HG03457 (cell line): ENCODE results near the gene COA1.
"Not testable (repeated sequence)": the region's sequence is repeated elsewhere in the genome, so short reads cannot be mapped to it uniquely, and the experiment has no call there.

Experiments
- ATAC-seq: cut with Tn5 transposase; IDR thresholded peaks from one replicate; pipeline ENCODE4 v1.9.1; 2021; ENCODE audit warnings: moderate number of reproducible peaks; ENCODE audit not compliant: unreplicated experiment

COA1 gene, protein sequence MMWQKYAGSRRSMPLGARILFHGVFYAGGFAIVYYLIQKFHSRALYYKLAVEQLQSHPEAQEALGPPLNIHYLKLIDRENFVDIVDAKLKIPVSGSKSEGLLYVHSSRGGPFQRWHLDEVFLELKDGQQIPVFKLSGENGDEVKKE

DNA sequence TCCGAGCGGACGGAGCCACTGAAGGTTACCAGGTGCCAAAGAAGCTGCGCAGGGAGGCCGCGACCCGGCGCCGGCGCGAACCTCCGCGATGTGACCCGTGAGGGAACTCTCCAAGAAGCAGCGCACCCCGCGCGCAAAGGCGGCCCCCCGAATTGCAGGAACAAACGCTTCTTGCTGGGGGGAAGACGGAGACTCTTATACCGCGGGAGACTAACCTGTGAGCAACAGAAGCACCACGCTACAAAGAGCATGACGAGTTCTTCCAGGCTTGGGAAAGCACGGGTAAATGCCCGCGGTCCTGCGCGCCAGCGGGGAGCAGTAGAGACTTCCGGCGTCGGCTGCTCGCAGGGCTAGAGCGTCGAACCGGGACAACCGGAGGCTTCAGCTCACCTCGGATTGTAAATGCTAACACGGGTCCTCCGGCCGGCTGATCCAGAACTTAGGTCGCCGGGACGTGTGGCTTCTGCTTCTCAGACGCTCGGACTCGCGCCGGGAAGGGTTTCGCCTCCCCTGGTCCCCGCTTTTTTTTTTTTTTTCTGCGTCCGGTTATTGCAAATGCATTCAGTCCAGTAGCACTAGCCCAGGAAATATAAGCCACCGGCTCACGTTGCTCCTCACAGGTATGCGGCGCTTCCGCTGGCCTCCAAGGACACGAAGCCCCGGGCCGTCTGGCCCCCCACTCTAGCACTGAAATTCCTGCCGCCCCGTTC is at the start of gene COA1:
TSS of gene COA1 (minus strand) at position 310 of the 710 bp plus-strand sequence. CDS start 80,909 bp downstream, outside the sequence.
- ATAC-seq = peak; percentile 71

DNA sequence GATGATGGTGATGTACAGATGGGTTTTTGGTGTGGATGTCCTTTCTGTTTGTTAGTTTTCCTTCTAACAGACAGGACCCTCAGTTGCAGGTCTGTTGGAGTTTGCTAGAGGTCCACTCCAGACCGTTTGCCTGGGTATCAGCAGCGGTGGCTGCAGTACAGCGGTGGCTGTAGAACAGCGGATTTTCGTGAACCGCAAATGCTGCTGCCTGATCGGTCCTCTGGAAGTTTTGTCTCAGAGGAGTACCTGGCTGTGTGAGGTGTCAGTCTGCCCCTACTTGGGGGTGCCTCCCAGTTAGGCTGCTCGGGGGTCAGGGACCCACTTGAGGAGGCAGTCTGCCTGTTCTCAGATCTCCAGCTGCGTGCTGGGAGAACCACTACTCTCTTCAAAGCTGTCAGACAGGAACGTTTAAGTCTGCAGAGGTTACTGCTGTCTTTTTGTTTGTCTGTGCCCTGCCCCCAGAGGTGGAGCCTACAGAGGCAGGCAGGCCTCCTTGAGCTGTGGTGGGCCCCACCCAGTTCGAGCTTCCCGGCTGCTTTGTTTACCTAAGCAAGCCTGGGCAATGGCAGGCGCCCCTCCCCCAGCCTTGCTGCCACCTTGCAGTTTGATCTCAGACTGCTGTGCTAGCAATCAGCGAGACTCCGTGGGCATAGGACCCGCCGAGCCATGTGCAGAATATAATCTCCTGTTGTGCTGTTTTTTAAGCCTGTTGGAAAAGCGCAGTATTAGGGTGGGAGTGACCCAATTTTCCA is 49.1 kb upstream of the COA1 start:
- ATAC-seq = not testable (repeated sequence)

DNA sequence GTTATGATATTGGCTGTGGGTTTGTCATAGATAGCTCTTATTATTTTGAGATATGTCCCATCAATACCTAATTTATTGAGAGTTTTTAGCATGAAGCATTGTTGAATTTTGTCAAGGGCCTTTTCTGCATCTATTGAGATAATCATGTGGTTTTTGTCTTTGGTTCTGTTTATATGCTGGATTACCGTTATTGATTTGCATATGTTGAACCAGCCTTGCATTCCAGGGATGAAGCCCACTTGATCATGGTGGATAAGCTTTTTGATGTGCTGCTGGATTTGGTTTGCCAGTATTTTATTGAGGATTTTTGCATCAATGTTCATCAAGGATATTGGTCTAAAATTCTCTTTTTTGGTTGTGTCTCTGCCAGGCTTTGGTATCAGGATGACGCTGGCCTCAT is 45.9 kb upstream of the COA1 start:
- not testable (repeated sequence) for ATAC-seq

DNA sequence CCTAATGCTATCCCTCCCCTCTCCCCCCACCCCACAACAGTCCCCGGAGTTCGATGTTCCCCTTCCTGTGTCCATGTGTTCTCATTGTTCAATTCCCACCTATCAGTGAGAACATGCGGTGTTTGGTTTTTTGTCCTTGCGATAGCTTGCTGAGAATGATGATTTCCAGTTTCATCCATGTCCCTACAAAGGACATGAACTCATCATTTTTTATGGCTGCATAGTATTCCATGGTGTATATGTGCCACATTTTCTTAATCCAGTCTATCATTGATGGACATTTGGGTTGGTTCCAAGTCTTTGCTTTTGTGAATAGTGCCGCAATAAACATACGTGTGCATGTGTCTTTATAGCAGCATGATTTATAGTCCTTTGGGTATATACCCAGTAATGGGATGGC is 43.9 kb upstream of the COA1 start:
- ATAC-seq = not testable (repeated sequence)

DNA sequence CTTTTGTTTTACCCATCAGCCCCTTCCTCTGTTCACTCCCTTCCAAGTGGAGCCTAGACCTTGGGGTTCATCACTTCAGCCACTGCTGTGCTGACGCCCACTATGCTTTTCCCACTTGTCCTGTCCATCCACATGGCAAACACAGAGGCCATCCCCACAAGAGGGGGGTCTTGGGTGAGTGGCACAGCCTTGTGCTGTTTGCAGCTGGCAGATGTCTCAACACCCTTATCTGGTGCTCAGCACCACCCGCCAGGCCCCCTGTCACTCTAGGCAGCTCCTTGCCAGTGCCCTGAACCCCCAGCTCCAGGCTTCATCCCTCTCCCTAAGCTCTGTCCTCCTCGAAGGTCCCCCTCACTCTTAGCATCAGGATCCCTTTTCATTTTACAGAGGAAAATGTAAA is 42.2 kb upstream of the COA1 start:
- no peak for ATAC-seq

DNA sequence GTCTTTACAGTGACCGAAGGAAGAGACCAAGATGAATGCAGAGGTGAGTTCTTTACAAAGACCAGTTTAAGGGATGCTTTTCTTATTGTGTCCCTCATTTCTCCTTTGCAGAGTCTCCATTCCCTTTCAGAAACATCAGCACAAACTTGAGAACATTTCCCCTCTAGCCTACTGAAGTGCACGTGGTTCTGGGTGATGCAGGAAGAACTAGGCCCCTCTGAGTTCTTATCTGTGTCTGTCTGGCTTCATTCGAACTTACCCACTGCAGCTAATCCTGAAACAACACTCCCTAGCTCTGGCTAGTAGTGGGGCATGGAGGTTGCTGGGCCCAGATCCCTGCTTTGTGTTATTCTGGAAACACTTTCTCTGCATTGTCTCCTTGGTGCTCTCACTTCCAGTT is 41.8 kb upstream of the COA1 start:
- ATAC-seq = no peak

DNA sequence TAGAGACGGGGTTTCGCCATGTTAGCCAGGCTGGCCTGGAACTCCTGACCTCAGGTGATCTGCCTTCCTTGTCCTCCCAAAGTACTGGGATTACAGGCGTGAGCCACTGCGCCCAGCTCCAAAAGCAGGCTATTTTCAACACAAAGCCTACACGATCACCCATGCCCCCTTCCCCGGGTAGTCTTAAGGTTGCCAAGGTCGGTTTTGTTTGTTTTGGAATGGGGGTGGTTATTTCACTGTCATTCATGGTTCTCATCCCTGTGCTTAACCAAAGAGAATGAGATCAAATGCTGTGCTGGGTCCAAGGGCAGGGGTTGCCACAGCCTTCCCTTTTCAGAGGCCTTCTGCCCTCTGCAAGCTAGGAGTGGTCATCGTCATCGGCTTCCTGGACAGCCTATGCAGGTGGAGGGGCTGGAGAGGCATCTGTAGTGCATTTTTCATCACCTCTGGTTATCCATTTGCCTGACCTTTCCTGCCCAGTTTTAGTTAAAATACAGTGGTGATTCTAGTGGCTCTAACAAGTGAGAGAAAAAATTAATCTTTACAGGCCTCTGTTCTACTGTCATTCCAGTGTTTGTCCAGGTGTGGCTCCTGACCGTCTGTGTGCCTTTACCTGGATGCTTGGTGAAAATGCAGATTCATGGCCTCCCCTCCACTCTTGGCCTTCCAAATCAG is 40.6 kb upstream of the COA1 start:
- ATAC-seq = no peak

DNA sequence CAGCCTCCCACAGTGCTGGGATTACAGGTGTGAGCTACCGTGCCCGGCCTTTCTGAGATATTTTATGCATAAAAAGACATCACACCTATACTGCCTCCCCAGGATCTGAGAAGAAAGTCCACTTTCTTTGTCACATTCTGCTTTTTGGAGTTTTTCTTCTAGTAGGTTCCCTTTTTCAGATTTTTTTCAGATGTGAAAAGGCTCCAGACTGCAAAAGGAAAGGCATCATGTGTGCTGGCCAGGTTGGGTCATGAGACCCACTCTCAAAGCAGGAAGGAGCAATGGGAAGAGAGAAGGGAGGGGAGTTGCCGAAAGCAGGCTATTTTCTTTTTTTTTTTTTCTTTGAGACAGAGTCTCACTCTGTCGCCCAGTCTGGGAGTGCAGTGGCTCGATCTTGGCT is 40.0 kb upstream of the COA1 start:
- no peak for ATAC-seq

DNA sequence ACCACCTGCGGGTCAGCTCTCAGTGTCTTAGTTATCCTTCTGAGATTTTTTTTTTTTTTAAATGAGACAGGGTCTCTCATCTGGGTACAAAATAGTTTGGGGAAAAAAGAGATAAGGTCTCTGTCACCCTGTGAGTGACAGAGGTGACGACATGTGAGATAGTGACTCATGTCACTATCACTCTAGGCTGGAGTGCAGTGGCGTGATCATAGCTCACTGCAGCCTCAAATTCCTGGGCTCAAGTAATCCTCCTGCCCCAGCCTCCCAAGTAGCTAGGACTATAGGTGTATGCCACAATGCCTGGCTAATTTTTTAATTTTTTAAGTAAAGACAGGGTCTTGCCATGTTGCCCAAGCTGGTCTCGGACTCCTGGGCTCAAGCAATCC is 39.6 kb upstream of the COA1 start:
- no peak for ATAC-seq

DNA sequence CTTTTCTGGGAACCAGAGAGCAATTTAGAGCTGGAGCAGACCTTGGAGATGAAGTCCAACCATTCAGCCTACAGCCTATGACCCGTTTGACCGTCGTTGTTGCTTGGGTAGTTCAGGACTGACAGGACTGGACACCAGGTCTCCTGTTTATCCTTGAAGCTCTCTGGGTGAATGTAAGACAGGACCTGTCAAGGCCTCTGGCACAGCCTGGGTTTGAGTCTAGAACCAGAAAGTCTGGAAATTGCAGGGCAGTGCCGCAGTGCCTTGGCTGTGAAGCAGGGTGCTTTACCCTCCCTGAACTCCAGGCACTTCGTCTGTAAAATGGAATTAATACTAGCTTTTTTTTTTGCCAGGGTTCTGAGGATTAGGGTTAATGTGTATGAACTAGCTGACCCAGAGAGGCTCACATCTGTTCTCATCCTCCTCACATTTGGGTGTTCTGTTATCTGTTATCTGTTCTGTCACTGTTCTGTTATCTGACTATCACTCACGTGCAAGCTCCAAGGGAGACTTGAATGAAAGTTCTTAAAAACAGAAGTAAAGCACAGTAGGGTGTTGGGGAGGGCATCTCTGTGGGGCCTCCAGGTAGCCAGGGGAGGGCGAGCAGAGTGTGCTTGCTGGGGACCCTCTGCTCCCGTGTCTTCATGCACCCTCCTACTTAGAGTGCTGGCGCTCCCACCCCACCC is 39.0 kb upstream of the COA1 start:
- ATAC-seq = no peak

DNA sequence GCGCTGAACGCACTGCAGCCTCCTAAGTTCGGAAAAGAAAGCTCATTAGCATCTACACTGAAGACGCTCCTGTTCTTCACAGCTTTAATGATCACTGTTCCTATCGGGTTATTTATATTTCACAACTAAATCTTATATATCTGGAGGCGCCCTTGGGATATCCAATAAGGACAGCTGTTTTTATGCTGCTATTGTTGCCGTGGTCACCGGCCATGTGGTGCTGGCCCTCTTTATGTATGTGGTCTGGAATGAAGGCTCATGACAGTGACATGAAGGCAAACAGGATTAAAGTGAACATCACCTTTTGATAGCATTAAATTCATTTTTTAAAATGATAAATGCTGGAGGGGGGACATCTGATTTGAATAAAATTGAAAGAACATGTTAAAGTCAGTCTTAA is 38.0 kb upstream of the COA1 start:
- ATAC-seq = no peak

DNA sequence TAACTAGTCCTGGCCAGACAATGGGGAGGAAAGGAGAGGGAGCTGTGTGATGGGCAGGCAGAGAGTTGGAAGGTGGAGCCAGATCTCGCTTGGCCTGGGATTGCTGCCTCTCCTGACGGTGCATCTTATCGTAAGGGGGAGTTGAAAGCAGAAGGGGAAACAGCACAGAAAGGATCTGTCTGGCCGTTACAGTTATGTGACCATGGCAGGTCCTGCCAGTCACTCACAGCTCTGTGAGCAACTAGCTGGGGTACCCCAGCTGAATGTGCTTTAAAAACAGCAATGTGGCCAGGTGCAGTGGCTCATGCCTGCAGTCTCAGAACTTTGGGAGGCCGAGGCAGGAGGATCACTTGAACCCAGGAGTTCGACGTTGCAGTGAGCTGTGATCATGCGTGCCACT is 37.2 kb upstream of the COA1 start:
- ATAC-seq = no peak

DNA sequence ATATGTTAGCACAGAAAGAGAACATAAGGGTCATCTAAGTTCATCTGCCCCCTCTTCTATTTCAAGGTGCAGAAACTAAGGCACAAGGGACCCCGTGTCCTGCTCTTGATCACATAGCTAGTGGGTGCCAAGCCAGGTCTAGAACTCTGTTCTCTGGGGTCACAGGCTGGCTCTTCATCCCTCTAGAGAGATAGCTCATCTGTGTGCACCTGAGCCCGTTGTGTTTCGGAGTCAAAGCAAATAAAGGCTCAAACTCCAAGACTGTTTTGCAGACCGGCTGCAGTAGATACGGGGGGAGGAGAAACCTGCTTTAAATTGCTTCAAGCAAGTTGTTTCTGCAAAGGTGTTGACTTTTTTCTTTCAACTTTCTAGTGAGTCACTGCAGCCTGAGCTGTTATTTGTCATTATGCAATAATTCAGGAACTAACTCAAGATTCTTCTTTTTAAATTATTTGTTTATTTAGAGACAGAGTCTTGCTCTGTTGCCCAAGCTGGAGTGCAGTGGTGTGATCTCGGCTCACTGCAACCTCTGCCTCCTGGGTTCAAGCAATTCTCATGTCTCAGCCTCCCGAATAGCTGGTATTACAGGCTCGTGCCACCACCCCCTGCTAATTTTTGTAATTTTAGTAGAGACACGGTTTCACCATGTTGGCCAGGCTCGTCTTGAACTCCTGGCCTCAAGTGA is 35.6 kb upstream of the COA1 start:
- ATAC-seq = no peak

DNA sequence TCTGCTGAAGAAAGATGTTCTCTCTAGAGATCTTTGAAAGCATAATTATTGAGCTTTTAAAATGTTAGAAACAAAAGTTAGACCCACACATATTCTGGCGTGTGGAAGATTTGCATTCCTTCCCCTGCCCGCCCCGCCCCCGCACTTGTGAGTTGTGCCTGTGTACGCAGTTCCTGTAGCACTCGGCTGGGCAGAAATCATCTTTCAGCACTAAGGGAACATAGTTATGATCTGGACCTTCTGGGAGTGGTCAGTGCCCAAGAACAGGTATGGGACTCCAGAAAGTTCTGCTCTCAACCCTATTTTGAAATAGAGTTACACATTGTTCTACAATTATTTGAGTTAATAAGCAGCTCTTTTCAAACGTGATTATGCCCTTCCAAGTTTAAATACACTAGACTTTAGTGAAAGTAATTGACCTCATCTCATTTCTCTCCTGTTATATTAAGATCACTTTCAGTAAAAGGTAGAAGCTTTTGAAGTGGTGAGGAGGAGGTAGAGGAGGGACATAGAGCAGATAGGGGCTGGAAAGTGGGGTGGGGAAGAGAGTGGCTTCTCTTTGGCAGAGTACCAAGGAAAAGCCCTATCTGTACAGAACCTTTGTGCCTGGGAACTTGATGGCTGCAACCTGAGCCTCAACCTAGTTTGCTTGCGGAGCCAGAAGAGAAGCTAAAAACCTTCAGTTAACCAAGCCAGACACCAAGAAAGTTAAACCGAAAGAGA is 34.9 kb upstream of the COA1 start:
- no peak for ATAC-seq

DNA sequence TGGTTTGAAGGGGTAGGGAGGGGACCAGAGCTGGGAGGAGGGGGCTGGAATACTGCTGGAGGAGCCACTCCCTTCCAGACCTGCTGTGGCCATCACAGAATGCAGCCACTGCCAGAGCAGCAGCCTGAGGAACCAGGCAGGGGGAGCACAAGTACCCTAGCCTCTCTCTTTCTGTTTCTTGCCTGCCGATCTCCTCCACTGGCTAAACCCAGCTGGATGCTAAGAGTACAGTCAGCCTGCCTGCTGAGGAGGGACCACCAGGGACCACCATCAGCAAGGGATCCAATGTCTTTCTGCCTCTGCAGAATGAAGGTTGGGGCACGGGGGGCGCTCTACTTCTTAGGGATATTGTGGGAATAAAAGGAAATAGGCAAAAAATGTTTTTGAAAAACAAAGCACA is 33.9 kb upstream of the COA1 start:
- ATAC-seq = no peak

DNA sequence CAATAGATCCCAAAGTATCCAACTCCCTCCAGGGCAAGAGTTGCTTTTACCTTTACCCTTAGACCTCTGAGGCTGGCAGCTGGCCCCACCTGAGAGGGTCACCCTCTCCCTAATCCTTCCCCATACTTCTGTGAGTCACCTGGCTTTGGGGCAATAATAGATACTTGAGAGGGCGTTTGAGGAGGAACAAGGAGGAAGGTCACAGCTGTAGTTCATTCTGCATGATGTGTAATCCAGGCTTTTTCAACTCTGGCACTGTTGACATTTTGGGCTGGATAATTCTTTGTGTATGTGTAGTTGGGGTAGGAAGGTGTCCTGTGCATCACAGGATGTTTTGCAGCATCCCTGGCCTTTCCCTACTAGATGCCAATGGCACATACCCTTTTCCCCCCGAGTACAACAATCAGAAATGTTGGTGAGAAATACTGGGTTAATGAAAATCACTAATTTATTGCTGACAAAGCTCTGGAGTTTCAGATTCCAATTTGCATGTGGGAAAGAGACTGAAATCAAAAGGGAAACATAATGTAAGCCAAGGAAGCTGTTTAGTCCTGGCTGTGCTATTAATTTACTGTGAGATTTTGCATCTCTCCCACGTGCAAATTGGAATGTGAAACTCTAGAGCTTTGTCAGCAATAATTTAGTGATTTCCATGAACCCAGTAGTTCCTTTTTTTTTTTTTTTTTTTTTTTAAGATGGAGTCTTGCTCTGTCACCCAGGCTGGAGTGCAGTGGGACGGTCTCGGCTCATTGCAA is 32.8 kb upstream of the COA1 start:
- no peak for ATAC-seq

DNA sequence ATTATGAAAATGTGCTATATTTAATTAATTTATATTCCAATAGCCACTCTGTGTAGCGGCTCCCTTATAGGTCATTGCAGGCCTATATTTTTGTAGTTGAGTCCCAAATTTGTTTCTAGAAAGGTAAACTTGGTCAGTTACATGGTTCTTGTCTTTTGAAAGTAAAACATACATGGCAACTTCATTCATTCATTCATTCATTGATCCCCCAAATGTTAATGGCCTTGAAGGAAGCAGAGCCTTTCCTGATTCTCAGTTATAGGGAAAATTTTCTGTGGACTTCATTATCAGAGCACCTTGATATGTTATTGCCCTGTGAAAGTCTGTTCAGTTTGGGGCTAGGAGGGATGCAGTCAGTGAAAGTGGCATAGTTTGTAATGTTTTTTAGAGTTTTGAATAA is 32.1 kb upstream of the COA1 start:
- ATAC-seq = no peak

DNA sequence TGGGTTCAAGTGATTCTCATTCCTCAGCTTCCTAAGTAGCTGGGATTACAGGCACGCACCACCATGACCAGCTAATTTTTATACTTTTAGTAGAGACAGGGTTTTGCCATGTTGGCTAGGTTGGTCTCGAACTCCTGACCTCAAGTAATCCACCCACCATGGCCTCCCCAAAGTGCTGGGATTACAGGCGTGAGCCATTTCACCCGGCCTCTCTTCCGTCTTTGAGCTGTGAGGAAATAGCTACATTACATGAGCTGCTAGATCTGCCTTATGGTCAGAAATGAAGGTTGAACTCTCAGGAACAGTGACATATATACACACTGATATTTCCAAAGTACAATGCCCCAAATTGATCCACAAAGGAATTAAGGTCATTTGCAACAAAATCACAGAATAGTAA is 31.5 kb upstream of the COA1 start:
- no peak for ATAC-seq
